Glomerular visceral epithelial cell (primary cell): ENCODE data around the gene ADAMTSL1.

ENCODE experiments used
- DNase-seq: peaks from one replicate; pipeline ENCODE4 v3.0.0-alpha.2; 2016; ENCODE audit errors: extremely low spot score

Gene ADAMTSL1

GRCh38 chr9:18700714-18701113 is 226.8 kb downstream of the ADAMTSL1 start:
- DNase-seq: no peak

DNA sequence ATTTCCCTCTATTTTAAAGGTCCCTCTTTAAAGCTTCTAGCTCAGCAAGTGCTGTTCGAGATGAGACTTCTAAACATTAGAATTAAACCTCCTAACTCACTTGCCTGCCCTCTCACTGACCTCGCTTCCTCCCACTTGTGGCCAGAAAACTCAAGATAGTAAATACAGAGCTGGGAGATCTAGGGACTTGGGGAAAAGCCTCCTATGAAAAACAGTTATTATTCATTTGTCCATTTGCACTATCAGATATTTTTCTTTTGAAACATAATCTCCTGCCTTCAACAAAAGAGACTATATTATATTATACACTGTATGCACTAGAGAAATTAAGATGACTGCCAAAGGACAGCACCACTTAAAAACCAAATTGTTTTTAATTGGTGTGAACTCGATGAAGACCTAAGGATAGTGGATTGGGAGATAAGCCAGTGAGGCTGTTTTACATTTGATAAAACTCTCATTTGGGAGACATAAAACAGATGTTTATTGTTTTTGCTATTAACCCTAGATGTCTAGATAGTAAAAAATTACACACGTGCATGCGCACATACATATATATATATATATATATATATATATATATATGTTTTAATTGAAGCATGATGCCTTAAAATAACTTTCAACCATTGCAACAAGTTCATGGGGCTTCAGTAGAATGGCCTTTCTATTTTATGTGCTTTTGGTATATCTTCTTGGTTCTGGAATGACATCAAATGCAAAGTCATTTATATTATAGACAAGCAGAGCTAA is 229.4 kb downstream of the ADAMTSL1 start:
- no peak for DNase-seq

DNA sequence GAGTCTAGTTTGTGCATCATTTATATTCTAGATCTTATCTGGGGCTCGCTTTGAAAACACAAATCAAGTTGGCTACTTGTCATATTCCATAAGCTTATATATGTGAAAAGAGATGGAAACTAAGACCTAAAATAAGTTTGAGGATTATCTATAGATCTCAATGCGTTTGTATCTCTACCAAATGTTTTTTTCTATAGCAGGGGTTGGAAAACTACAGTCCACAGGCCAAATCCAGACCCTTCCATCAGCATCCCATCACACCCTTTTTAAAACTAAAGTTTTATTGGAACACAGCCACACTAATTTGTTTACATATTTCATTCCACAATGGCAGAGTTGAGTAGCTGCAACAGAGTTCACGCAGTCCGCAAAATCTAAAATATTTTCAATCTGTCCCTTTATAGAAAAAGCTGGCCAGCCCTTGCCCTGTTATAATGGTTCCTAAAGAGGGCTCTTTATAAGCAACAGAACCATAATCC is 230.0 kb downstream of the ADAMTSL1 start:
- DNase-seq: no peak

- no peak for DNase-seq
Measured at GRCh38 chr9:18705796-18706392, 231.9 kb downstream of the ADAMTSL1 start.

- DNase-seq: no peak
Measured at GRCh38 chr9:18706648-18707047, 232.7 kb downstream of the ADAMTSL1 start.

GRCh38 chr9:18707061-18707461 is 233.1 kb downstream of the ADAMTSL1 start:
- DNase-seq: no peak

- DNase-seq: no peak
Measured at GRCh38 chr9:18707489-18708205, 233.7 kb downstream of the ADAMTSL1 start.

DNA sequence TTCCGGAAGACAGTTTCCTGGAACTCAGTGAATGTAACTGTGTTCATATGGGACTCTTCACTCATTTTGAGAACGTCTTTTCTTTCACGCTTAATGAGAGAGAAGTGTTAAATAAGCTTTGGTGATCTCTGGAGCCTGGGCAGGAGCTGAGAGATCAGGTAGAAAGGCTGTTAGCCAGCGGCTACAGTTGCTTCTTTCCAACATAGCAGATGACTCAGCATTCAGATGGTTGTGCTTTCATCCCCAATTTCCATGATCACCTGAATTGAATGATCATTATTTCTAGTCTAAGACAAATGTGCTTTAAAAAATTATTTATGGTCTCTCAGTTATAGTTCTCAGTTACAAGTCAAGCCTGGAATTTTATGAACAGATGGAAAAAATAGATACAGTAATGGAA is 234.5 kb downstream of the ADAMTSL1 start:
- DNase-seq: no peak

- no peak for DNase-seq
Measured at GRCh38 chr9:18710065-18710464, 236.1 kb downstream of the ADAMTSL1 start.

DNA sequence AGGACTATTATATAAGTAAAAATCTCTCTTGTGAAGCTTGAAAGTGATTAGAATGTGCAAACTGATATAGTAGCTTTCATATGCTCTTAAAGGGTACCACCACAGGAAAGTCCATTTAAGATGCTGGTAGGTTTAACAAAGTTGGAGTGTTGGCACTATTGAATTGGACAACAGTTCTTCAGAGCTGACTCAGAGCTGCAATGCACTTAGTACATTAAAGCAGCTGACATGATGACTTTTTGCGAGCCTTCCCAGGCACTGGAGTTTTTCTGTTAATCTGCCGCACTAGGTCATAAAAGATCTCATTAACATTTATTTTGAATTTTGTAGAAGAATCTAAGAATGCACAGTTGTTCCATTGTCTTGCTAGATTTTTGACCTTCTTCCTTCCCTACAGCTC is 243.8 kb downstream of the ADAMTSL1 start:
- DNase-seq: no peak

GRCh38 chr9:18718393-18718792 is 244.4 kb downstream of the ADAMTSL1 start:
- DNase-seq: no peak

DNA sequence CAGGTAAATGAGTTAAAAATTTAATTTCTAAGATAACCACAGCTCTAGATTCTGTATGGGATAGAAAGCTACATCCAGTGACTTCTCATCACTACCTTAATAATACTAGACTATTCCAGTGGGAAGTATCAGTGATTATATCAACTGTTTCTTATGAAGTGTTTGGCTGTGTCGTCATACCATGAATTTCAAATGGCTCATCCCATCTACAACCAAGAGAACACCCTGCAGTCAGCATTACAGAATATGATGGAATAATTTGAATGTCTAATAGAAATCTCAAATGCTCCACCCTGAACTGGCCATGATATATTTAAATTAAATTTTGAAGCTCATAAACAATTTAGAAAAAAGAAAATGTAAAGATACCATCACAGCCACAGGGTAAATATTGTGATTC is 245.0 kb downstream of the ADAMTSL1 start:
- no peak for DNase-seq

DNA sequence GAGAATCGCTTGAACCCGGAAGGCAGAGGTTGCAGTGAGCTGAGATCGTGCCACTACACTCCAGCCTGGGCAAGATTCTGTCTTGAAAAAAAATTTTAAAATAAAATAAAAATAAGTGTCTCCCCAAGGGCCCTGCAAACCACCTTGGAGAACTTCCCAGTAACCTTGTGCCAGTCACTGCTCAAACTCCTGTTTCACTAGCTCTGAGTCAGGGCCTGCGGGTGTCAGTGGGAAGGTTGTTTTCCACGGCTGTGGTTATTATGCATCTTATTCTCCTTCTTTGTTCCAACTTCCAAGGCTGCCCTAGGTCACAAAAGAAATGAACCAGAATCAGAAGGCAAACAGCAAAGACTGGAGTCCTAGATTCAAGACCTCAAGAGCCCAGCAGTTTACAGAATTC is 246.7 kb downstream of the ADAMTSL1 start:
- peak; percentile 19 for DNase-seq

GRCh38 chr9:18721267-18721994 is 247.5 kb downstream of the ADAMTSL1 start:
- no peak for DNase-seq

- no peak for DNase-seq
Measured at GRCh38 chr9:18721995-18722310, 248.0 kb downstream of the ADAMTSL1 start.

- no peak for DNase-seq
Measured at GRCh38 chr9:18722882-18723281, 248.9 kb downstream of the ADAMTSL1 start.

DNA sequence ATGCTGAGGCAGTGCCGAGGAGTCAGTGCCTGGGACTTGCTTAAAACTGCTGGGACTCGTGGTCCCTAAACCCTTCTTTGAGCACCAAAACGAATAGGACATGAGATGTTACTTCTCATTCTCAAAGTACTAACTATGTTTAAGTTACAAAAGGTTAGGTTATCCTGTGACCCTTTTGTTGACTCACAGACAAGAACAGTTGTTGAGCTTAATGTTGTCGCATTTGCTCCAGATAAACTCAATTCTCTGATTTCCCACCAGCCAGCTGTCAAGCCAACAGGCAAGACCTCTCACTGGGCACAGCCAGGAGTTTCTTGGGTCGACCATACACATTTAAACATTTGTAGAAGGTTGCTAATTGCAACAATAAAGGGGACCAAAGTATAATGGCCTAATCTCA is 249.4 kb downstream of the ADAMTSL1 start:
- DNase-seq: no peak

- no peak for DNase-seq
Measured at GRCh38 chr9:18726546-18726945, 252.6 kb downstream of the ADAMTSL1 start.

DNA sequence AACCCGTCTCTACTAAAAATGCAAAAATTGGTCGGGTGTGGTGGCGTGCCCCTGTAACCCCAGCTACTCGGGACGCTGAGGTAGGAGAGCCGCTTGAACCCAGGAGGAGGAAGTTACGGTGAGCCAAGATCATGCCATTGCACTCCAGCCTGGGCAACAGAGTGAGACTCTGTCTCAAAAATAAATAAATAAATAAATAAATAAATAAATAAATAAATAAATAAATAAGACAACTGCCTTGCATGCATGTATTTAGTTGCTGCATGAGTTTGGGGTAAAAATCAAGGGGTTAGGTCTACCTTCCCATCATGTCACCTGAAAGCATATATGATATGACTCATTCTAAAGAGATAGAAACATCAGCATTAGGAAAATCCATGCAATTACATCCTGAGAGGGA is 254.0 kb downstream of the ADAMTSL1 start:
- DNase-seq: no peak

- no peak for DNase-seq
Measured at GRCh38 chr9:18728642-18729041, 254.7 kb downstream of the ADAMTSL1 start.

DNA sequence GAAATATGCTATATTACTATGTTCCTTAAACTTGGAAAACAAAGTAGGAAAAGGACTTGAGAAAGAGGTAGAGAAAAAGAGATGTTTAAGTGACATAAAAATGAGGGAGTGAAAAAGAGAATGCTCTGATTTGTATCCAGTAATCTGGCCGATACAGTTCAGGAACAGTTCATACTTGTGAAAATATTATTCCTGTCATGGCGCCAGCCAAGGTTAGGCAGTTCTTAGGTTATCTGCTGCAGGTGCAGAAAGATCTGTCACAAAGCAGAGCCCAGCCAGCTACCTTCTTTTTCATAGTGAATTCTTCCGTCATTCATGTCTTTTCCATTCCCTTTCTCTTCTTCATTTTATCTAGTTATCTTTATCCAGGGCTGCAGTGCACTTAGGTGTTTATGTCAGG is 256.3 kb downstream of the ADAMTSL1 start:
- no peak for DNase-seq

DNA sequence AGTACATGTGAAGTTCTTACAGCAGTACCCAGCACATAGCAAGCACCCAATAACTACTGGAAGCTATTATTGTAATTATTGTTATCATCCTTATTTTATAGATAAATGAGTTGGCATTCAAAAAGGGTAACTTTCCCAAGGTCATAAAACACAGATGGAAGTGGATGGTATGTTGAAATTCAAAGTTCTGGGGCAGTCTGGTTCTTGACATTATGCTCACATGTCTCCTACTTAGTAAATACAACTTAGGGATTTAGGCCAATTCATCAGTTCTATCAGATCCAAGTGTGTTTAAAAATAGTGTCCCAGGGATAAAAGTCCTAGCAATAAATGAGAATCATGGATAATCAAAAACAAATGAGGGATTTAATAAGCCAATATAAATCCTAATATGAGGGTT is 265.2 kb downstream of the ADAMTSL1 start:
- DNase-seq: no peak
